GM19455 (cell line): ENCODE data around the gene GRIN3B.
A peak's percentile ranks its signal among the peaks of the same experiment; 100 is the strongest.
"Not testable (repeated sequence)": the region's sequence is repeated elsewhere in the genome, so short reads cannot be mapped to it uniquely, and the experiment has no call there.

ENCODE experiments used
- ATAC-seq: cut with Tn5 transposase; IDR thresholded peaks from one replicate; pipeline ENCODE4 v1.9.1; 2021; ENCODE audit not compliant: unreplicated experiment

The GRIN3B gene

GRCh38 chr19:1018932-1019615 is 18.9 kb downstream of the GRIN3B start:
- ATAC-seq = no peak

- ATAC-seq = no peak
Observed at GRCh38 chr19:1019616-1019961, 19.4 kb downstream of the GRIN3B start.

DNA sequence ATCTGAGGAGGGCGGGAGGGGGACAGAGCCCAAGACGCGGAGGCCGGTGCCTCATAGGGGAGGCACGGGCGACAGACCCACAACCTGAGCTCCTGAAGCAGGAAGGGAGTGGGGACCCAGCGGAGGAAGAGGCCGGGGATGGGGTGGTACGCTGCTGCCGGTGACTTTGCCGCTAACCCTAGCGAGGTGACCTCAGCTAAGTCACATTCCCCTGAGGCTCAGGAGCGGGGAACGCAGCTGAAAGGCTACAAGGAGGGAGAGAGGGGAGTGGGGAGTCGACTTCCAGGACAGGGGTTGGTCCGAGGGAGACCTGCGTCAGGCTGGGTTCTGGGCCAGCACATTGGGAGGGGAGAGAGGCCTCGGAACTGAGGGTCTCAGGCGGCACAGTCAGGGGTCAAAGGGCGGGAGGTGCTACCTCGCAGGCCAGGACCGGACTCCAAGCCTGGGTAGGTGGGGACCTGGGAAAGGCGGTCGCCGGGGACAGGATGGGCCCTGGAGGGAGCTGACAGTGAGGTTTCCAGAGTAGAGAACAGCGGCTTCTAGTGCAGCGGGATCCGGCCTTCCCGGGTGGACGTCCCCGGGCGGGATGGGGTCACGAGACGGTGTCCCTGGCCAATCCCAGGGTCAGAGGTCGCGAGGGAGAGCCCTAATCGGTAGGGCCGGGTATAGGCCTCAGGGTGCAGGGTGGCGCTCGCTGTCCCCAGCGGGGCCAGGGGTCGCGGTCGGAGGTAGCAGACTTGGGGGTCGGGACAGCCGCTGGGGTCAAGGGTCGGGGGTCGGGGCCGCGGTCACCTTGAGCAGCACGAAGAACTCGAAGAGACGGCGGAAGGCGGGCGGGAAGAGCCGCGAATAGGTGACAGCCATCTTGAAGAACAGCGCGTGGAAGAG is 20.0 kb downstream of the GRIN3B start:
- no peak for ATAC-seq

DNA sequence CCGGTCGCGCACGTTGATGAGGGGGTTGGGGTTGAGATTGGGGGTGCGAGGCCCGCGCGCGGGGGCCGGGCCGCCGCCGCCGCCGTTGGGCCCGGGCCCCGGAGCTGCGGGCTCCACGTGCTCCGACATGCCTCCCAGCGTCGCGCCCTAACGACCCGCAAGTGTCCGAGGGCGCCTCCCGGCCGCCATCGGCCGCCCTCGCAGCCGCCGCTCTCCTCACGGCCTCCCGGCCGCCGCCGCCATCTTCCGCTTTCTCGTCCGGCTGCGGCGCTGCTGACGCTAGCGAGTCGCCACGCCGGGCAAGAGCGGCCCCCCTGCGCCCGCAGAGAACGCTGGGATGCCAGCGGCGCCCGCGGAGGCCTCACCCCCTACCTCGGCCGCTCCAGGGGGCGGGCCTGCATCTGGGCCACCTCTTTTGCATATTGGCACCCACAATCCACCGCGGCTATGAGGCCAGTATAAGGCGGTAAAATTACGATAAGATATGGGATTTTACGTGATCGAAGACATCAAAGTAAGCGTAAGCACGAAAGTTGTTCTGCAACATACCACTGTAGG is 20.7 kb downstream of the GRIN3B start, which contains the start of gene TMEM259:
Gene TMEM259, minus strand, starts transcription at position 256 of the 558 bp plus-strand sequence. Its CDS starts 127 bp downstream, at position 129.
- ATAC-seq = peak; percentile 67

- ATAC-seq = not testable (repeated sequence)
Observed at GRCh38 chr19:1023883-1024188, 23.6 kb downstream of the GRIN3B start.

DNA sequence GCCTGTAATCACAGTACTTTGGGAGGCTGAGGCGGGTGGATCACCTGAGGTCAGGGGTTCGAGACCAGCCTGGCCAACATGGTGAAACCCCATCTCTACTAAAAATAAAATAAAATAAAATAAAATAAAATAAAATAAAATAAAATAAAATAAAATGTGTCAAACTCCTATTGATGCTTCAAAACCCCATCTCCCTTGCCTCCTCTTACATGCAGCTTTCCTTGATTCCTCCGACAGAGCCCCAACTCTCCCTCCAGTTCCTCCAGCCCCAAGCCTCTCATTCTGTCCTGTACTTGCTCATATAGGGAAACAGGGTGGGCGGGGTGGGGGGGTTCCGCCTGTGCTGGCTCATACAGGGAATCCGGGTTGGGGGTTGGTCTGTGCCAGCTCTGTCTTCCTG is 24.9 kb downstream of the GRIN3B start:
- not testable (repeated sequence) for ATAC-seq

- no peak for ATAC-seq
Observed at GRCh38 chr19:1025960-1026782, 26.0 kb downstream of the GRIN3B start, which contains the start of gene CNN2. TSS of gene CNN2 (plus strand) at chr19:1026608. CDS start at chr19:1026662, 54 bp downstream.

GRCh38 chr19:1026783-1027649 is 26.8 kb downstream of the GRIN3B start:
- ATAC-seq = no peak

GRCh38 chr19:1027650-1028061 is 27.4 kb downstream of the GRIN3B start:
- ATAC-seq = no peak

- no peak for ATAC-seq
Observed at GRCh38 chr19:1028062-1028926, 28.1 kb downstream of the GRIN3B start.

DNA sequence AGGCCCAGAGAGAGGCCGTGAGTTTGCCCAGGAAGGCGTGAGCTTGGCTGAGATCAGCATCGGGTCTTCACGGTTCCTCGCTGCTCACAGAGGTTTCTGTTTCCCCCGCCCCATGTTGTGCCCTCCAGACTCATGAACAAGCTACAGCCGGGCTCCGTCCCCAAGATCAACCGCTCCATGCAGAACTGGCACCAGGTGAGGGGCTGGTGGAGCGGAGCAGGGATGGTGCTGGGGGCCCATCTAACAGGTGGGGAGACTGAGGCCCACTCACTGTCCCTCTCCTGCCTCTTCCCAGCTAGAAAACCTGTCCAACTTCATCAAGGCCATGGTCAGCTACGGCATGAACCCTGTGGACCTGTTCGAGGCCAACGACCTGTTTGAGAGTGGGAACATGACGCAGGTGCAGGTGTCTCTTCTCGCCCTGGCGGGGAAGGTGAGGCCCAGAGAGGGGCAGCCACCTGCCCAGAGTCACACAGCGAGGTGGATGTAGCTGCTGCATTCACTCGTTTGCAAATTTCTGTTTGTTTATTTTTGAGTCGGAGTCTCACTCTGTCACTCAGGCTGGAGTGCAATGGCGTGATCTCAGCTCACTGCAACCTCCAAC is 32.1 kb downstream of the GRIN3B start:
- ATAC-seq = no peak

DNA sequence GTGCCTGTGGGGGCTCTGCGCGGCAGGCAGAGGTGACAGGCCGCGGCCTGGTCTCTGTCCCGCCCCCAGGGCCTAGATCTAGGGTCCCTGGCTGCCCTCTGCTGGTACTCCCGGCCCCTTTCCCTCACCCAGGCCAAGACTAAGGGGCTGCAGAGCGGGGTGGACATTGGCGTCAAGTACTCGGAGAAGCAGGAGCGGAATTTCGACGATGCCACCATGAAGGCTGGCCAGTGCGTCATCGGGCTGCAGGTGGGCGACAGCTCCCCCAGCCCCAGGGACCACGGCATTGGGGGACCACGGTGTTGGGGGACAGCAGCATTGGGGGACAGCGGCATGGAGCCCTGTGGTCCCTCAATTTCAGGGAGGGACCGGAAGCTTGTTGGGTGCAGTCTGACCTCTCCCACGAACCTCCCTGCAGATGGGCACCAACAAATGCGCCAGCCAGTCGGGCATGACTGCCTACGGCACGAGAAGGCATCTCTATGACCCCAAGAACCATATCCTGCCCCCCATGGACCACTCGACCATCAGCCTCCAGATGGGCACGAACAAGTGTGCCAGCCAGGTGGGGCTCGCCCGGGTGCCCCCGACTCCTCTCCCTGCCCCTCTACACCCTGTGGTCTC is 35.9 kb downstream of the GRIN3B start:
- no peak for ATAC-seq

- ATAC-seq = no peak
Observed at GRCh38 chr19:1037621-1038064, 37.4 kb downstream of the GRIN3B start.

- no peak for ATAC-seq
Observed at GRCh38 chr19:1038978-1039645, 38.9 kb downstream of the GRIN3B start.

- ATAC-seq = peak; percentile 70
Observed at GRCh38 chr19:1039646-1040475, 39.6 kb downstream of the GRIN3B start, which contains the start of gene ABCA7. TSS of gene ABCA7 (plus strand) at chr19:1040107. CDS start at chr19:1041362, 1,255 bp downstream.

DNA sequence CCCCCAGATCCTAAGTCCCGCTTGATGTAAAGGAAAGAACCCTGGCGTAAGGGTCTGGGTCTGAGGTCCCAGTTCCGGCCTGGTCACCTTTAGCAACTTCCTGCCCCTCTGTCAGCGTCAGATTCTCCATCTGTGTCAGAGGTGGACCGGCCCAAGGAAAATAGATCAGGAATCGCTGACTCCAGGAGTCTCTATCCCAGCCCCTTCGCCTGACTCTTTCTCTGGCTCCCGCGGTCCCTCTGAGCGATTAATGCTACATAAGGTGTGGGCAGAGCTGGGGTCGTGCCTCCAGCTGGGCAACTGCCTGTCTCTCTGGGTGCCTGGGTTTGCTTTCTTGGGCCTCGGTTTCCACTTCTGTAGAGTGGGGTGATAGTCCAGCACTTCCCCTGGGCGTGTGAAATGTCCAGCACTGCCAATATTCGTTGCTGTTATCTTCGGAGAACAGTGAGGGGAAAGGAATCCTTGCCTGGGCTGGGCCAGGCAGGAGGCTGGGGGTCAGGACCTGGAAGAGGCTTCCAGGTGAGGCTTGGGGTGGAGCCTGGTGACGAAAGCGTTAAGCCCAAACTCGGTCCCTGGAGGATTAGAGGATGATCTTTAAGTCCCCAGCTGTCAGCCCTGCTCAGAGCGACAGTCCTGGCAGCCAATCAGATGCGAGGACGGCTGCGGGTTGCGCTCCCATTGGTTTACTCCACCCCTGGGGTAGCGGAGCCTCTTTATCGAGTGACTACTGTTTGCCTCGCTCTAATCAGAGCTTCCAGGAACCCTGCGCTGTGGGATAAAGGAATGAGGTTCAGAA is 40.5 kb downstream of the GRIN3B start:
- ATAC-seq = no peak
